ENCODE results near the gene FOXP1. TPM values are rescaled to one million over a fixed set of nuclear protein-coding genes. Genes with fewer than 3 reads are reported as not detected.

The FOXP1 gene
- total RNA-seq, 4 donors from 2014 or later = 54.2 to 152 (median 129) TPM

GRCh38 chr3:71308836-71309235 lies 274.7 kb downstream of the FOXP1 start:
- no peak overlapping the region for H3K27ac ChIP-seq

GRCh38 chr3:71307991-71308697 lies 275.4 kb downstream of the FOXP1 start:
- H3K36me3 ChIP-seq = no peaks in the 10 kb centered on the region
- no peaks in the 10 kb centered on the region for H3K4me1 ChIP-seq
- no peak overlapping the region for H3K27ac ChIP-seq
- H3K27me3 ChIP-seq = no peaks in the 10 kb centered on the region
- no peak for TF ChIP-seq CTCF (IDR thresholded peaks at IDR 0.05)
- TF ChIP-seq POLR2A (IDR thresholded peaks at IDR 0.05) = no peak
- H3K9me3 ChIP-seq = no peaks in the 10 kb centered on the region
- intact Hi-C loops (cut with DNase I; ENCODE audit: low total_unique reads) = loop anchor here (5.0 kb wide), 1 partner anchor 274 kb away; the partner anchor contains the start of gene FOXP1
- no peak overlapping the region for H3K4me3 ChIP-seq
- no peak for DNase-seq

More at GRCh38 chr3:71308836-71309235, 274.7 kb downstream of the FOXP1 start:
- Histone ChIP-seq H3K4me1 (no peaks in the 10 kb centered on the region), H3K36me3 (no peaks in the 10 kb centered on the region), H3K27me3 (no peaks in the 10 kb centered on the region), H3K9me3 (no peaks in the 10 kb centered on the region), H3K4me3 (no peak overlapping the region)
- TF ChIP-seq POLR2A (IDR thresholded peaks at IDR 0.05) = no peak
- no peak for TF ChIP-seq CTCF (IDR thresholded peaks at IDR 0.05)
- DNase-seq = no peak
- intact Hi-C loops (cut with DNase I; ENCODE audit: low total_unique reads) = loop anchor here (5.0 kb wide), 1 partner anchor 273 kb away; the partner anchor contains the start of gene FOXP1

GRCh38 chr3:71305231-71306206 lies 278.0 kb downstream of the FOXP1 start:
- Histone ChIP-seq H3K27ac (peak overlapping the region; percentile 39 to 49), H3K9me3 (no peaks in the 10 kb centered on the region), H3K36me3 (no peaks in the 10 kb centered on the region), H3K4me3 (peak overlapping the region; percentile 6 to 14), H3K27me3 (no peaks in the 10 kb centered on the region), H3K4me1 (no peaks in the 10 kb centered on the region)
- TF ChIP-seq POLR2A (IDR thresholded peaks at IDR 0.05) (no peak), CTCF (IDR thresholded peaks at IDR 0.05) (no peak)
- intact Hi-C loops (cut with DNase I; ENCODE audit: low total_unique reads) = loop anchor here (5.0 kb wide), 1 partner anchor 277 kb away; the partner anchor contains the start of gene FOXP1
- DNase-seq = peak in 1 of 2 donors; percentile 20

- H3K4me1 ChIP-seq = no peaks in the 10 kb centered on the region
- no peaks in the 10 kb centered on the region for H3K36me3 ChIP-seq
- H3K4me3 ChIP-seq = peak overlapping the region in 1 of 2 donors; percentile 14
- TF ChIP-seq CTCF (IDR thresholded peaks at IDR 0.05) (peak; percentile 22 to 55 (median 41)), POLR2A (IDR thresholded peaks at IDR 0.05) (no peak)
- no peaks in the 10 kb centered on the region for H3K9me3 ChIP-seq
- H3K27ac ChIP-seq = peak overlapping the region; percentile 39 to 49
- DNase-seq = peak; percentile 24 to 34
- intact Hi-C loops (cut with DNase I; ENCODE audit: low total_unique reads) = loop anchor here (5.0 kb wide), 1 partner anchor 278 kb away; the partner anchor contains the start of gene FOXP1
- H3K27me3 ChIP-seq = no peaks in the 10 kb centered on the region
Observed at GRCh38 chr3:71304684-71305083, 278.8 kb downstream of the FOXP1 start.

Measured in uterus (tissue), 4 donors.